ENCODE results near the gene RASAL2. TPM values are rescaled to one million over a fixed set of nuclear protein-coding genes. Genes with fewer than 3 reads are reported as not detected.

The RASAL2 gene
- total RNA-seq, 5 donors from 2014 or later (not counting 1 experiment from before 2014, with no cell fraction given) = 0.05 to 0.19 (median 0.11) TPM; not detected in 1

GRCh38 chr1:178283409-178283808 is 189.5 kb downstream of the RASAL2 start:
- CTCF ChIA-PET = no interaction called here
- WGBS (ENCODE audit: insufficient coverage) = no CpG with 5 or more reads among the region's 5 CpGs
- H3K4me1 ChIP-seq (ENCODE audit: control insufficient read depth in 1 of 2, extremely low read depth in 1 of 2, insufficient read depth in 2 of 2, low read length in 2 of 2) = no peaks in the 10 kb centered on the region
- H3K27ac ChIP-seq (ENCODE audit: low read length) = no peak overlapping the region
- ATAC-seq (replicated peaks in 1 of 4) (no peak), DNase-seq (no peak)
- H3K9me3 Mint-ChIP-seq = no peaks in the 10 kb centered on the region
- H3K9me3 ChIP-seq = no peaks in the 10 kb centered on the region
- no peak overlapping the region for H3K27ac Mint-ChIP-seq
- H3K27me3 Mint-ChIP-seq = no peaks in the 10 kb centered on the region
- no peaks in the 10 kb centered on the region for H3K4me1 Mint-ChIP-seq
- H3K36me3 Mint-ChIP-seq = no peaks in the 10 kb centered on the region
- no peaks in the 10 kb centered on the region for H3K27me3 ChIP-seq (replicated peaks in 1 of 2; ENCODE audit: control insufficient read depth in 2 of 2, extremely low read depth in 1 of 2, insufficient read depth in 2 of 2, low read length in 1 of 2)
- POLR2A ChIA-PET = no interaction called here
- no peaks in the 10 kb centered on the region for H3K36me3 ChIP-seq (ENCODE audit: control insufficient read depth in 2 of 2, extremely low read depth in 1 of 2, insufficient read depth in 1 of 2, low read length in 1 of 2)
- no peak overlapping the region for H3K4me3 ChIP-seq (ENCODE audit: control insufficient read depth in 1 of 2, extremely low read depth in 1 of 2, low read length in 1 of 2)
- H3K4me3 Mint-ChIP-seq = no peak overlapping the region

- H3K27me3 Mint-ChIP-seq = peaks cover 0 to 2% of the 10 kb centered on the region in 2 donors
- no peak overlapping the region for H3K4me3 Mint-ChIP-seq
- POLR2A ChIA-PET = no interaction called here
- Histone ChIP-seq H3K36me3 (ENCODE audit: control insufficient read depth in 2 of 2, extremely low read depth in 1 of 2, insufficient read depth in 1 of 2, low read length in 1 of 2) (no peaks in the 10 kb centered on the region), H3K27me3 (replicated peaks in 1 of 2; ENCODE audit: control insufficient read depth in 2 of 2, extremely low read depth in 1 of 2, insufficient read depth in 2 of 2, low read length in 1 of 2) (no peaks in the 10 kb centered on the region), H3K4me3 (ENCODE audit: control insufficient read depth in 1 of 2, extremely low read depth in 1 of 2, low read length in 1 of 2) (no peak overlapping the region), H3K9me3 (no peaks in the 10 kb centered on the region), H3K27ac (ENCODE audit: low read length) (no peak overlapping the region), H3K4me1 (ENCODE audit: control insufficient read depth in 1 of 2, extremely low read depth in 1 of 2, insufficient read depth in 2 of 2, low read length in 2 of 2) (no peaks in the 10 kb centered on the region)
- no peaks in the 10 kb centered on the region for H3K36me3 Mint-ChIP-seq
- 14% methylated on average over 1 of the region's 3 CpGs for WGBS (ENCODE audit: insufficient coverage)
- DNase-seq (no peak), ATAC-seq (replicated peaks in 1 of 4) (no peak)
- CTCF ChIA-PET = no interaction called here
- no peak overlapping the region for H3K27ac Mint-ChIP-seq
- H3K4me1 Mint-ChIP-seq = no peaks in the 10 kb centered on the region
- no peaks in the 10 kb centered on the region for H3K9me3 Mint-ChIP-seq
Measured at GRCh38 chr1:178284058-178284457, 190.2 kb downstream of the RASAL2 start.

- no peaks in the 10 kb centered on the region for H3K27me3 ChIP-seq (replicated peaks in 1 of 2; ENCODE audit: control insufficient read depth in 2 of 2, extremely low read depth in 1 of 2, insufficient read depth in 2 of 2, low read length in 1 of 2)
- 80% methylated on average over 1 of the region's 1 CpG for WGBS (ENCODE audit: insufficient coverage)
- H3K27ac ChIP-seq (ENCODE audit: low read length) = no peak overlapping the region
- Mint-ChIP-seq H3K27ac (no peak overlapping the region), H3K4me1 (no peaks in the 10 kb centered on the region), H3K36me3 (no peaks in the 10 kb centered on the region), H3K9me3 (no peaks in the 10 kb centered on the region), H3K27me3 (peaks cover 0 to 9% of the 10 kb centered on the region in 2 donors), H3K4me3 (no peak overlapping the region)
- ATAC-seq (replicated peaks in 1 of 4) (no peak), DNase-seq (no peak)
- no peaks in the 10 kb centered on the region for H3K36me3 ChIP-seq (ENCODE audit: control insufficient read depth in 2 of 2, extremely low read depth in 1 of 2, insufficient read depth in 1 of 2, low read length in 1 of 2)
- POLR2A ChIA-PET = no interaction called here
- no peaks in the 10 kb centered on the region for H3K4me1 ChIP-seq (ENCODE audit: control insufficient read depth in 1 of 2, extremely low read depth in 1 of 2, insufficient read depth in 2 of 2, low read length in 2 of 2)
- no peak overlapping the region for H3K4me3 ChIP-seq (ENCODE audit: control insufficient read depth in 1 of 2, extremely low read depth in 1 of 2, low read length in 1 of 2)
- CTCF ChIA-PET = interaction anchor here in 1 of 2 donors (0.6 kb wide), 1 partner anchor 20 kb away, joined by 6 read pairs; no protein-coding TSS in a partner anchor
- H3K9me3 ChIP-seq = no peaks in the 10 kb centered on the region
Measured at GRCh38 chr1:178291166-178291565, 197.3 kb downstream of the RASAL2 start.

- Histone ChIP-seq H3K27ac (ENCODE audit: low read length) (no peak overlapping the region), H3K4me3 (ENCODE audit: control insufficient read depth in 1 of 2, extremely low read depth in 1 of 2, low read length in 1 of 2) (no peak overlapping the region), H3K9me3 (no peaks in the 10 kb centered on the region), H3K27me3 (replicated peaks in 1 of 2; ENCODE audit: control insufficient read depth in 2 of 2, extremely low read depth in 1 of 2, insufficient read depth in 2 of 2, low read length in 1 of 2) (no peaks in the 10 kb centered on the region), H3K36me3 (ENCODE audit: control insufficient read depth in 2 of 2, extremely low read depth in 1 of 2, insufficient read depth in 1 of 2, low read length in 1 of 2) (no peaks in the 10 kb centered on the region), H3K4me1 (ENCODE audit: control insufficient read depth in 1 of 2, extremely low read depth in 1 of 2, insufficient read depth in 2 of 2, low read length in 2 of 2) (no peaks in the 10 kb centered on the region)
- no peak for DNase-seq
- WGBS (ENCODE audit: insufficient coverage) = 83% methylated on average over 1 of the region's 1 CpG
- H3K4me1 Mint-ChIP-seq = no peaks in the 10 kb centered on the region
- ChIA-PET POLR2A (no interaction called here), CTCF (interaction anchor here in 1 of 2 donors (1.0 kb wide), 1 partner anchor 18 kb away, joined by 3 read pairs; no protein-coding TSS in a partner anchor)
- H3K27me3 Mint-ChIP-seq = peaks cover 2 to 6% of the 10 kb centered on the region in 2 donors
- no peaks in the 10 kb centered on the region for H3K9me3 Mint-ChIP-seq
- no peak for ATAC-seq (replicated peaks in 1 of 4)
- H3K4me3 Mint-ChIP-seq = no peak overlapping the region
- H3K27ac Mint-ChIP-seq = no peak overlapping the region
- no peaks in the 10 kb centered on the region for H3K36me3 Mint-ChIP-seq
Measured at GRCh38 chr1:178294654-178295053, 200.8 kb downstream of the RASAL2 start.

- Mint-ChIP-seq H3K9me3 (no peaks in the 10 kb centered on the region), H3K36me3 (no peaks in the 10 kb centered on the region), H3K27ac (no peak overlapping the region), H3K4me1 (no peaks in the 10 kb centered on the region), H3K4me3 (no peak overlapping the region), H3K27me3 (peaks cover 4 to 8% of the 10 kb centered on the region in 2 donors)
- Histone ChIP-seq H3K36me3 (ENCODE audit: control insufficient read depth in 2 of 2, extremely low read depth in 1 of 2, insufficient read depth in 1 of 2, low read length in 1 of 2) (no peaks in the 10 kb centered on the region), H3K9me3 (no peaks in the 10 kb centered on the region), H3K4me3 (ENCODE audit: control insufficient read depth in 1 of 2, extremely low read depth in 1 of 2, low read length in 1 of 2) (no peak overlapping the region), H3K4me1 (ENCODE audit: control insufficient read depth in 1 of 2, extremely low read depth in 1 of 2, insufficient read depth in 2 of 2, low read length in 2 of 2) (no peaks in the 10 kb centered on the region), H3K27ac (ENCODE audit: low read length) (no peak overlapping the region), H3K27me3 (replicated peaks in 1 of 2; ENCODE audit: control insufficient read depth in 2 of 2, extremely low read depth in 1 of 2, insufficient read depth in 2 of 2, low read length in 1 of 2) (no peaks in the 10 kb centered on the region)
- ATAC-seq (replicated peaks in 1 of 4) = no peak
- ChIA-PET POLR2A (no interaction called here), CTCF (interaction anchor here (0.6 to 1.8 kb wide), 5 partner anchors 8 to 1514 kb away, joined by 3 to 9 read pairs (median 6); no protein-coding TSS in a partner anchor)
- DNase-seq = no peak
Measured at GRCh38 chr1:178300352-178300699, 206.4 kb downstream of the RASAL2 start.

GRCh38 chr1:178301141-178301540 is 207.2 kb downstream of the RASAL2 start:
- CTCF ChIA-PET = interaction anchor here in 1 of 2 donors (0.6 to 1.1 kb wide), 4 partner anchors 16 to 1260 kb away, joined by 3 to 4 read pairs (median 4); no protein-coding TSS in a partner anchor
- no peak overlapping the region for H3K27ac Mint-ChIP-seq
- H3K4me3 Mint-ChIP-seq = no peak overlapping the region
- H3K36me3 Mint-ChIP-seq = no peaks in the 10 kb centered on the region
- H3K27me3 ChIP-seq (replicated peaks in 1 of 2; ENCODE audit: control insufficient read depth in 2 of 2, extremely low read depth in 1 of 2, insufficient read depth in 2 of 2, low read length in 1 of 2) = no peaks in the 10 kb centered on the region
- H3K9me3 Mint-ChIP-seq = peaks cover 0 to 2% (median 0%) of the 10 kb centered on the region in 3 donors
- no peaks in the 10 kb centered on the region for H3K4me1 ChIP-seq (ENCODE audit: control insufficient read depth in 1 of 2, extremely low read depth in 1 of 2, insufficient read depth in 2 of 2, low read length in 2 of 2)
- H3K27me3 Mint-ChIP-seq = peaks cover 4 to 14% of the 10 kb centered on the region in 2 donors
- POLR2A ChIA-PET = interaction anchor here in 1 of 2 donors (0.6 kb wide), 1 partner anchor 836 kb away, joined by 4 read pairs; no protein-coding TSS in a partner anchor
- H3K4me1 Mint-ChIP-seq = no peaks in the 10 kb centered on the region
- no CpG with 5 or more reads among the region's 1 CpG for WGBS (ENCODE audit: insufficient coverage)
- no peaks in the 10 kb centered on the region for H3K36me3 ChIP-seq (ENCODE audit: control insufficient read depth in 2 of 2, extremely low read depth in 1 of 2, insufficient read depth in 1 of 2, low read length in 1 of 2)
- no peak for ATAC-seq (replicated peaks in 1 of 4)
- no peak for DNase-seq
- H3K27ac ChIP-seq (ENCODE audit: low read length) = no peak overlapping the region
- H3K9me3 ChIP-seq = no peaks in the 10 kb centered on the region
- no peak overlapping the region for H3K4me3 ChIP-seq (ENCODE audit: control insufficient read depth in 1 of 2, extremely low read depth in 1 of 2, low read length in 1 of 2)

GRCh38 chr1:178307264-178307663 is 213.4 kb downstream of the RASAL2 start:
- Histone ChIP-seq H3K36me3 (ENCODE audit: control insufficient read depth in 2 of 2, extremely low read depth in 1 of 2, insufficient read depth in 1 of 2, low read length in 1 of 2) (no peaks in the 10 kb centered on the region), H3K27ac (ENCODE audit: low read length) (no peak overlapping the region), H3K9me3 (no peaks in the 10 kb centered on the region), H3K27me3 (replicated peaks in 1 of 2; ENCODE audit: control insufficient read depth in 2 of 2, extremely low read depth in 1 of 2, insufficient read depth in 2 of 2, low read length in 1 of 2) (no peaks in the 10 kb centered on the region), H3K4me3 (ENCODE audit: control insufficient read depth in 1 of 2, extremely low read depth in 1 of 2, low read length in 1 of 2) (no peak overlapping the region), H3K4me1 (ENCODE audit: control insufficient read depth in 1 of 2, extremely low read depth in 1 of 2, insufficient read depth in 2 of 2, low read length in 2 of 2) (no peaks in the 10 kb centered on the region)
- Mint-ChIP-seq H3K36me3 (no peaks in the 10 kb centered on the region), H3K4me1 (no peaks in the 10 kb centered on the region), H3K27me3 (peaks cover 3 to 24% of the 10 kb centered on the region in 2 donors), H3K4me3 (no peak overlapping the region), H3K27ac (no peak overlapping the region), H3K9me3 (peaks cover 0 to 2% (median 0%) of the 10 kb centered on the region in 3 donors)
- DNase-seq (no peak), ATAC-seq (replicated peaks in 1 of 4) (no peak)
- ChIA-PET CTCF (no interaction called here), POLR2A (no interaction called here)
- WGBS (ENCODE audit: insufficient coverage) = no CpG with 5 or more reads among the region's 1 CpG

All from T-cell (primary cell).